Loucy (cell line): ENCODE measurements around the gene OR9G4.

ENCODE experiments used
- H2AFZ ChIP-seq: fragments of 200-600 bp; sonication (generic); 2 replicates; pipeline ENCODE4 v1.6.0; 2016; ENCODE audit warnings: antibody characterized with exemption, mild to moderate bottlenecking, low read length, moderate library complexity
- H3F3A ChIP-seq: fragments of 200-600 bp; 2 replicates; pipeline ENCODE4 v1.6.0; 2016; ENCODE audit warnings: antibody characterized with exemption, low read depth, mild to moderate bottlenecking
- H3K27me3 ChIP-seq: fragments of 200-600 bp; sonication (generic); 2 replicates; pipeline ENCODE4 v1.6.1; 2014; ENCODE audit warnings: low read length, mild to moderate bottlenecking; ENCODE audit not compliant: insufficient read depth, poor library complexity, severe bottlenecking
- H3K36me3 ChIP-seq: fragments of 200-600 bp; sonication (generic); 2 replicates; pipeline ENCODE4 v1.6.1; 2016; ENCODE audit warnings: low read length; ENCODE audit not compliant: insufficient read depth
- H3K4me1 ChIP-seq: fragments of 200-600 bp; sonication (generic); 2 replicates; pipeline ENCODE4 v1.5.1; 2014; ENCODE audit warnings: low read length, mild to moderate bottlenecking; ENCODE audit not compliant: insufficient read depth, poor library complexity, severe bottlenecking
- H3K4me2 ChIP-seq: fragments of 200-600 bp; sonication (generic); 2 replicates; pipeline ENCODE4 v1.6.0; 2014; ENCODE audit warnings: antibody characterized with exemption, low read length, low read depth, mild to moderate bottlenecking; ENCODE audit not compliant: poor library complexity, severe bottlenecking
- H3K4me3 ChIP-seq: fragments of 200-600 bp; sonication (generic); 2 replicates; pipeline ENCODE4 v1.5.1; 2014; ENCODE audit warnings: low read length, mild to moderate bottlenecking, mixed read lengths; ENCODE audit not compliant: poor library complexity, severe bottlenecking
- H3K79me2 ChIP-seq: fragments of 200-600 bp; sonication (generic); 2 replicates; pipeline ENCODE4 v1.6.1; 2014; ENCODE audit warnings: low read length; ENCODE audit not compliant: insufficient read depth
- H3K9ac ChIP-seq: fragments of 200-600 bp; sonication (generic); 2 replicates; pipeline ENCODE4 v1.6.0; 2014; ENCODE audit warnings: mild to moderate bottlenecking, low read depth, low read length, moderate library complexity; ENCODE audit not compliant: poor library complexity, severe bottlenecking
- H3K9me2 ChIP-seq: fragments of 200-600 bp; sonication (generic); replicated peaks from 2 replicates; pipeline ENCODE4 v1.6.1; 2016; ENCODE audit warnings: low read depth, low read length, mixed read lengths
- H3K9me3 ChIP-seq: fragments of 200-600 bp; sonication (generic); 2 replicates; pipeline ENCODE4 v1.6.1; 2014; ENCODE audit warnings: mild to moderate bottlenecking, antibody characterized with exemption, low read length, low read depth; ENCODE audit not compliant: insufficient read depth
- H4K20me1 ChIP-seq: fragments of 200-600 bp; sonication (generic); 2 replicates; pipeline ENCODE4 v1.6.0; 2014; ENCODE audit warnings: antibody characterized with exemption, low read length, mild to moderate bottlenecking; ENCODE audit not compliant: insufficient read depth, poor library complexity, severe bottlenecking
- EZH2phosphoT487 ChIP-seq: fragments of 200-600 bp; IDR thresholded peaks from 2 replicates; pipeline ENCODE4 v1.6.1; 2018; ENCODE audit warnings: antibody characterized with exemption, mild to moderate bottlenecking, moderate library complexity, borderline replicate concordance
- TF ChIP-seq, protein P1 (sequence below): fragments of 200-600 bp; sonication (generic); conservative IDR thresholded peaks from 2 replicates; pipeline ENCODE4 v1.5.1; 2014; ENCODE audit warnings: mild to moderate bottlenecking, antibody characterized with exemption, low read length

Gene OR9G4

GRCh38 chr11:56698795-56699194 is 49.7 kb downstream of the OR9G4 start, which contains the start of gene OR9G1:
TSS of gene OR9G1 (plus strand) at chr11:56699095. CDS start at chr11:56700388, 1,293 bp downstream.
- H3K79me2 ChIP-seq = no peaks in the 10 kb centered on the region
- H2AFZ ChIP-seq = no peak within 1 kb of the TSS
- no peaks in the 10 kb centered on the region for H3K9me3 ChIP-seq
- H3K4me2 ChIP-seq = no peak within 1 kb of the TSS
- no peak for TF ChIP-seq EZH2phosphoT487
- TF ChIP-seq, protein P1, sequence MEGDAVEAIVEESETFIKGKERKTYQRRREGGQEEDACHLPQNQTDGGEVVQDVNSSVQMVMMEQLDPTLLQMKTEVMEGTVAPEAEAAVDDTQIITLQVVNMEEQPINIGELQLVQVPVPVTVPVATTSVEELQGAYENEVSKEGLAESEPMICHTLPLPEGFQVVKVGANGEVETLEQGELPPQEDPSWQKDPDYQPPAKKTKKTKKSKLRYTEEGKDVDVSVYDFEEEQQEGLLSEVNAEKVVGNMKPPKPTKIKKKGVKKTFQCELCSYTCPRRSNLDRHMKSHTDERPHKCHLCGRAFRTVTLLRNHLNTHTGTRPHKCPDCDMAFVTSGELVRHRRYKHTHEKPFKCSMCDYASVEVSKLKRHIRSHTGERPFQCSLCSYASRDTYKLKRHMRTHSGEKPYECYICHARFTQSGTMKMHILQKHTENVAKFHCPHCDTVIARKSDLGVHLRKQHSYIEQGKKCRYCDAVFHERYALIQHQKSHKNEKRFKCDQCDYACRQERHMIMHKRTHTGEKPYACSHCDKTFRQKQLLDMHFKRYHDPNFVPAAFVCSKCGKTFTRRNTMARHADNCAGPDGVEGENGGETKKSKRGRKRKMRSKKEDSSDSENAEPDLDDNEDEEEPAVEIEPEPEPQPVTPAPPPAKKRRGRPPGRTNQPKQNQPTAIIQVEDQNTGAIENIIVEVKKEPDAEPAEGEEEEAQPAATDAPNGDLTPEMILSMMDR = no peak
- H3K36me3 ChIP-seq = no peaks in the 10 kb centered on the region
- no peaks in the 10 kb centered on the region for H4K20me1 ChIP-seq
- H3K9me2 ChIP-seq = no peaks in the 10 kb centered on the region
- H3K9ac ChIP-seq = no peak within 1 kb of the TSS
- H3K4me3 ChIP-seq = no peak within 1 kb of the TSS
- peaks cover 7% of the 10 kb centered on the region for H3K4me1 ChIP-seq
- H3F3A ChIP-seq = no peaks in the 10 kb centered on the region
- H3K27me3 ChIP-seq = no peaks in the 10 kb centered on the region

DNA sequence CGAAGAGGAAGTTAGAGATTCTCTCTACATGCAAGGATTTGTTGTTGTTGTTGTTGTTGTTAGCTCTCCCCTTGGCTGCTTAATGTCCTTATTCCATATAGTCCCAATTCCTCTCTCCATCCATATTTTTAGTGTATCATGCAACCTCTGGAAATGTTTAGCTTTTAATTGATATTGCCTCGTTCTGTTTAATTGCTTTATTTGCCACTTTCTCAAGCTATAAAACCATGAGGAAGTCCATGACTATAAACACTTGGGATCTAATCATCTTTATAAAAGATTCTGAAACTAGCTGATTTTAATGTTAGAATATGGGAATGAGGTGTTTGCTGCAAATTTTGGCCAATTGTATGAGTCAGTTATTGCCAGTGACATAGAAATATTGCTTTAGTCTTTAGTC is 55.1 kb downstream of the OR9G4 start:
- Histone ChIP-seq H3K79me2 (no peaks in the 10 kb centered on the region), H3K36me3 (no peaks in the 10 kb centered on the region), H3F3A (no peaks in the 10 kb centered on the region), H3K27me3 (no peaks in the 10 kb centered on the region), H4K20me1 (no peaks in the 10 kb centered on the region), H3K9me3 (no peaks in the 10 kb centered on the region), H3K9ac (no peak overlapping the region), H2AFZ (no peak overlapping the region), H3K4me1 (no peaks in the 10 kb centered on the region), H3K9me2 (no peaks in the 10 kb centered on the region), H3K4me2 (no peak overlapping the region), H3K4me3 (no peak overlapping the region)
- no peak for TF ChIP-seq EZH2phosphoT487
